A549 (cell line): ENCODE results near the gene CFH. TPM values are rescaled to one million over a fixed set of nuclear protein-coding genes. Genes with fewer than 3 reads are reported as not detected.

Experiments
- ATAC-seq, 2 experiments: fragments of 200-7000 bp in 1 of 2; fragments of >200 bp in 1 of 2; cut with Nextera tagmentation in 1 of 2; cut with Tn5 transposase in 1 of 2; 3 replicates each; pipeline versions ENCODE4 v1.8.0 to v1.9.1; 2018 to 2020; ENCODE audit warnings: mild to moderate bottlenecking in 1 of 2, moderate library complexity in 1 of 2
- CTCF ChIA-PET: fragments of 300-600 bp; sonication (Branson Sonifier 250); formaldehyde crosslinking; extraction: SDS; loops from one replicate; lab custom pipeline; 2021; ENCODE audit warnings: antibody characterized with exemption, inconsistent platforms; lab: Yijun Ruan, JAX
- POLR2A ChIA-PET: fragments of 350-600 bp; formaldehyde crosslinking; extraction: SDS; loops from one replicate; lab custom pipeline; 2021; ENCODE audit warnings: antibody characterized with exemption, inconsistent platforms; lab: Yijun Ruan, JAX
- DNase-seq, 2 experiments: peaks; one replicate each; pipeline versions ENCODE4 v3.0.0 to v3.0.0-alpha.2; 2011 to 2016; ENCODE audit warnings: low read depth in 1 of 2, low spot score in 1 of 2
- FAIRE-seq: peaks from 2 replicates; lab custom pipeline; 2011; peaks lifted over from hg19 to GRCh38; lab: Jason Lieb, UNC
- H3K27ac ChIP-seq, 2 experiments: fragments of >200 bp; sonication (Bioruptor Twin); formaldehyde crosslinking; 3 replicates each; pipeline ENCODE4 v1.5.1; 2016 to 2017
- H3K4me1 ChIP-seq: fragments of >200 bp; sonication (Bioruptor Twin); formaldehyde crosslinking; 3 replicates; pipeline ENCODE4 v1.6.1; 2016
- H3K4me2 ChIP-seq: fragments of >200 bp; sonication (Bioruptor Twin); formaldehyde crosslinking; 3 replicates; pipeline ENCODE4 v1.6.1; 2016
- H3K4me3 ChIP-seq: fragments of >200 bp; sonication (Bioruptor Twin); formaldehyde crosslinking; 3 replicates; pipeline ENCODE4 v1.5.1; 2016
- H3K9me3 ChIP-seq: fragments of >200 bp; sonication (Bioruptor Twin); formaldehyde crosslinking; 3 replicates; pipeline ENCODE4 v1.6.1; 2016
- BCL3 ChIP-seq: fragments of >200 bp; sonication (Bioruptor Twin); formaldehyde crosslinking; IDR thresholded peaks from 3 replicates; pipeline ENCODE4 v1.6.1; 2016
- BHLHE40 ChIP-seq: IDR thresholded peaks from 2 replicates; pipeline ENCODE4 v1.6.1; 2012; ENCODE audit warnings: low read depth, low read length, inconsistent platforms
- CTCF ChIP-seq: fragments of >200 bp; sonication (Bioruptor Twin); formaldehyde crosslinking; IDR thresholded peaks from 3 replicates; pipeline ENCODE4 v1.5.1; 2016
- EHMT2 ChIP-seq: fragments of 200-600 bp; sonication (generic); IDR thresholded peaks from 2 replicates; pipeline ENCODE4 v1.6.1; 2016; ENCODE audit warnings: antibody characterized with exemption, low read depth, mild to moderate bottlenecking, moderate library complexity
- FOSL2 ChIP-seq, 2 experiments: fragments of 450-650 bp in 1 of 2; fragments of >200 bp in 1 of 2; sonication (Bioruptor Twin) in 1 of 2; formaldehyde crosslinking; IDR thresholded peaks; 2 replicates each; pipeline versions ENCODE4 v1.5.0 to v1.6.1; 2016 to 2020; ENCODE audit warnings: mild to moderate bottlenecking in 1 of 2, moderate library complexity in 1 of 2
- FOXS1 ChIP-seq: fragments of 250-450 bp; sonication (Bioruptor Pico); IDR thresholded peaks from 2 replicates; pipeline ENCODE4 v1.5.0; 2020; ENCODE audit warnings: mild to moderate bottlenecking, moderate library complexity
- HDAC2 ChIP-seq: fragments of 200-600 bp; sonication (generic); IDR thresholded peaks from 2 replicates; pipeline ENCODE4 v1.6.1; 2016
- HEYL ChIP-seq: fragments of 250-450 bp; sonication (Bioruptor Pico); IDR thresholded peaks from 2 replicates; pipeline ENCODE4 v1.8.0; 2021; ENCODE audit warnings: mild to moderate bottlenecking, moderate library complexity
- HOXA7 ChIP-seq: fragments of 250-450 bp; sonication (Bioruptor Pico); IDR thresholded peaks from 2 replicates; pipeline ENCODE4 v1.5.0; 2020; ENCODE audit warnings: mild to moderate bottlenecking, moderate library complexity
- HOXB5 ChIP-seq: fragments of 250-450 bp; sonication (Bioruptor Pico); IDR thresholded peaks from 2 replicates; pipeline ENCODE4 v1.5.0; 2020; ENCODE audit warnings: mild to moderate bottlenecking, moderate library complexity
- KDM5A ChIP-seq: fragments of 200-600 bp; sonication (generic); IDR thresholded peaks from 2 replicates; pipeline ENCODE4 v1.6.1; 2016; ENCODE audit warnings: antibody characterized with exemption, mild to moderate bottlenecking
- MAFK ChIP-seq: fragments of 450-650 bp; IDR thresholded peaks from 2 replicates; pipeline ENCODE4 v1.6.1; 2014; ENCODE audit not compliant: partially characterized antibody
- PHF8 ChIP-seq: fragments of 200-600 bp; sonication (generic); IDR thresholded peaks from 2 replicates; pipeline ENCODE4 v1.6.1; 2016; ENCODE audit warnings: low read depth, mild to moderate bottlenecking, antibody characterized with exemption, moderate library complexity, borderline replicate concordance
- RAD21 ChIP-seq, 2 experiments: fragments of >200 bp in 1 of 2; sonication (Bioruptor Twin) in 1 of 2; formaldehyde crosslinking in 1 of 2; IDR thresholded peaks in 1 of 2; conservative IDR thresholded peaks in 1 of 2; 2 replicates in 1 of 2; 3 replicates in 1 of 2; pipeline ENCODE4 v1.6.1; 2012 to 2018; ENCODE audit warnings: inconsistent platforms in 1 of 2
- RFX5 ChIP-seq: fragments of 450-650 bp; IDR thresholded peaks from 2 replicates; pipeline ENCODE4 v1.7.1; 2014; ENCODE audit warnings: antibody characterized with exemption, mild to moderate bottlenecking, moderate library complexity
- SMC3 ChIP-seq: fragments of >200 bp; sonication (Bioruptor Twin); formaldehyde crosslinking; IDR thresholded peaks from 3 replicates; pipeline ENCODE4 v1.6.1; 2018; ENCODE audit warnings: inconsistent platforms
- USF2 ChIP-seq: fragments of 450-650 bp; IDR thresholded peaks from 2 replicates; pipeline ENCODE4 v1.6.1; 2014; ENCODE audit warnings: antibody characterized with exemption
- ZNF302 ChIP-seq: fragments of 250-450 bp; sonication (Bioruptor Pico); IDR thresholded peaks from 2 replicates; pipeline ENCODE4 v1.9.0; 2021; ENCODE audit warnings: inconsistent platforms, mild to moderate bottlenecking, moderate library complexity
- WGBS: methylation state at CpG from one replicate; pipeline ENCODE4 v1.1.6; 2017; ENCODE audit errors: missing lambda C conversion rate; 5-methylcytosine and 5-hydroxymethylcytosine counted together
- polyA plus RNA-seq, 4 experiments: library from polyadenylated mRNA; depleted of rRNA in 3 of 4; stranded (reverse); fragments of >200 nt; fragmentation: RNase III in 1 of 4; extraction: RNeasy Plus Mini Kit Qiagen cat#74134 plus additional on column Dnase treatment in 1 of 4; gene quantifications; 2 replicates in 3 of 4; 3 replicates in 1 of 4; pipeline ENCODE4 v1.2.3, GENCODE V29; 2011 to 2017
- TF ChIP-seq, protein P1 (sequence below): IDR thresholded peaks from 2 replicates; pipeline ENCODE4 v1.6.1; 2012

The CFH gene
- polyA plus RNA-seq, 2 of the 4 experiments (the other 2 are of a cell fraction) = 8.2 to 68.1 TPM

GRCh38 chr1:196660852-196661251 lies 9.0 kb downstream of the CFH start:
- POLR2A ChIA-PET = no interaction called here
- TF ChIP-seq, protein P1, sequence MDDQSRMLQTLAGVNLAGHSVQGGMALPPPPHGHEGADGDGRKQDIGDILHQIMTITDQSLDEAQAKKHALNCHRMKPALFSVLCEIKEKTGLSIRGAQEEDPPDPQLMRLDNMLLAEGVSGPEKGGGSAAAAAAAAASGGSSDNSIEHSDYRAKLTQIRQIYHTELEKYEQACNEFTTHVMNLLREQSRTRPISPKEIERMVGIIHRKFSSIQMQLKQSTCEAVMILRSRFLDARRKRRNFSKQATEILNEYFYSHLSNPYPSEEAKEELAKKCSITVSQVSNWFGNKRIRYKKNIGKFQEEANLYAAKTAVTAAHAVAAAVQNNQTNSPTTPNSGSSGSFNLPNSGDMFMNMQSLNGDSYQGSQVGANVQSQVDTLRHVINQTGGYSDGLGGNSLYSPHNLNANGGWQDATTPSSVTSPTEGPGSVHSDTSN = no peak
- TF ChIP-seq BHLHE40 = no peak
- TF ChIP-seq RAD21 (conservative IDR thresholded peaks at IDR 0.05 in 1 of 2, IDR thresholded peaks at IDR 0.05 in 1 of 2) = peak; percentile 90 to 94
- no peak for TF ChIP-seq EHMT2
- no peak for TF ChIP-seq PHF8
- TF ChIP-seq CTCF = peak; percentile 85
- peak; percentile 87 for TF ChIP-seq SMC3
- TF ChIP-seq, all 56 proteins: peak for 3
- H3K4me1 ChIP-seq = no peaks in the 10 kb centered on the region
- H3K27ac ChIP-seq = no peak overlapping the region
- ATAC-seq = peak; percentile 71 to 84; a peak in 4 of 6 replicates
- peak; percentile 51 for FAIRE-seq
- peak; percentile 30 to 36 for DNase-seq
- no peaks in the 10 kb centered on the region for H3K9me3 ChIP-seq
- H3K4me3 ChIP-seq = peak overlapping the region; percentile 21; the same call in 1 of the 3 replicates
- CTCF ChIA-PET = interaction anchor here (0.6 to 2.7 kb wide), 13 partner anchors 11 to 915 kb away, joined by 3 to 20 read pairs (median 6); no protein-coding TSS in a partner anchor
- H3K4me2 ChIP-seq = peak overlapping the region; percentile 62
- 24% methylated on average over 5 of the region's 5 CpGs for WGBS

GRCh38 chr1:196661345-196661744 lies 9.5 kb downstream of the CFH start:
- TF ChIP-seq HOXA7 (CRISPR knock-in tag) (no peak), RAD21 (conservative IDR thresholded peaks at IDR 0.05 in 1 of 2, IDR thresholded peaks at IDR 0.05 in 1 of 2) (no peak), HEYL (CRISPR knock-in tag) (no peak), FOXS1 (no peak), HOXB5 (CRISPR knock-in tag) (no peak), KDM5A (no peak), ZNF302 (CRISPR knock-in tag) (no peak), MAFK (no peak), HDAC2 (no peak), USF2 (no peak)

DNA sequence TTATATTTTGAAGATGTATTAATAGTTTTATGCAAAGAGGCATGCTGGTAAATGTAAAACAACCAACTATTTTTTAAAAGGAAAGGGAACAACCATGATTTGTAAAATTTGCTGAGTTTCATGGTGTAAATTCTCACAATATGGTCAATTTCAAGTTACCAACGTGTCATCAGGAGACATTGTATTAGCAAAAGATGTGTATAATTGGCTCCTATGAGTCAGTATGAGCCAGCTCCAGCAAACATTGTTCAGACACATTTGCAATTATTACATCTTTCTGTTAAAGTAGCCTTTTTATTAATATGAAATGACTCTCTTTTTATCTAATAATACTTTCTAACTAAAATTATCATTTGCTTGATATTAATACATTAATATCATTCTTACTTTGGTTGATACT lies 15.3 kb downstream of the CFH start:
- no peak for DNase-seq
- no peak for FAIRE-seq
- ChIA-PET POLR2A (no interaction called here), CTCF (no interaction called here)
- 24% methylated on average over 1 of the region's 1 CpG for WGBS
- H3K4me2 ChIP-seq = no peak overlapping the region
- no peak for ATAC-seq
- no peak overlapping the region for H3K27ac ChIP-seq
- no peak overlapping the region for H3K4me3 ChIP-seq
- no peaks in the 10 kb centered on the region for H3K4me1 ChIP-seq
- peaks cover 6% of the 10 kb centered on the region; the same call in 1 of the 3 replicates for H3K9me3 ChIP-seq
- TF ChIP-seq BCL3 (no peak), HOXB5 (CRISPR knock-in tag) (no peak), RFX5 (no peak), FOSL2 (IDR thresholded peaks at IDR 0.05) (no peak), FOSL2 (CRISPR knock-in tag; IDR thresholded peaks at IDR 0.05) (no peak)

More at GRCh38 chr1:196661345-196661744, 9.5 kb downstream of the CFH start:
- ChIA-PET CTCF (interaction anchor here (0.7 to 2.7 kb wide), 16 partner anchors 11 to 953 kb away, joined by 3 to 20 read pairs (median 4); no protein-coding TSS in a partner anchor), POLR2A (no interaction called here)
- WGBS = 0% methylated on average over 1 of the region's 1 CpG
- peak; percentile 47 to 65; a peak in 3 of 6 replicates for ATAC-seq
- Histone ChIP-seq H3K4me1 (no peaks in the 10 kb centered on the region), H3K27ac (no peak overlapping the region), H3K4me3 (no peak overlapping the region), H3K9me3 (no peaks in the 10 kb centered on the region), H3K4me2 (peak overlapping the region; percentile 62; the same call in 2 of the 3 replicates)
- no peak for FAIRE-seq
- no peak for DNase-seq
